HG03565 (cell line): ENCODE results near the gene GRPEL2.
"Not testable (repeated sequence)": the region's sequence is repeated elsewhere in the genome, so short reads cannot be mapped to it uniquely, and the experiment has no call there.

Source experiments
- ATAC-seq: cut with Tn5 transposase; IDR thresholded peaks from one replicate; pipeline ENCODE4 v1.9.1; 2021; ENCODE audit warnings: mild to moderate bottlenecking, moderate library complexity; ENCODE audit not compliant: unreplicated experiment

GRPEL2 gene

DNA sequence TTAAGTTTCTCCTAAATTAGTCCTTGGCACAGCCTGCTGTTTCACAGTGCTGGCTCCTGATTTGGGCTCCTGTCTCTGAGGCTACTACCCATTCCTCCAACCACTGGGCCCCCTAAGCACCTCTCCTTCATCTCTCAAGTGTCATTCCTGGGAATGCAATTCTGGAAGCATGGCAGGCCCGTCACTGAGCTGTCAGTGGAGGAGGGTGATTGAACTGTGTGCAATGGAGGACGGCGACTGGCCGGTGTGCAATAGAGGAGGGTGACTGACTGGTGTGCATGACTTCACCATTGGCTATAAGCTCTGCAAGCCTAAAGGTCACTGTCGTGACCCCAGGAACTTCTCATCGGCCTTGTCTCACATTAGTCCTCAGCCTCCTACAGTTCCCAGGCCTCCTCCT is 46.2 kb downstream of the GRPEL2 start:
- no peak for ATAC-seq

DNA sequence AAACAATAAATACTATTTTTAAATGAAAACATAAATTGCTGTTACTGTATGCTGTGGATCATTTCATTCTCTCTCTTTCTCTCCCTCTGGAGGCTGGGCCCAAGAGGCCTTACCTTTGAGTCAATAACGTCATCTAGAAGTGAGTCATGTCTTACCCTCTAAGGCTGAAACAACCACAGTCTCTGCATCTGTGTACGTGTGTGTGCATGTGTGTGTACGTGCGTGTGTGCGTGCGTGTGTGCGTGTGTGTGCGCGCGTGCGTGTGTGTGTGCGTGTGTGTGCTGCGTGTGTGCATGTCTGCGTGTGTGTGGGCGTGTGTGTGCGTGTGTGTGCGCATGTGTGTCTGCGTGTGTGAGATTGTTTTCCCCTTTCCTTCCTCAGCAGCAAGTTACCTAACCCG is 47.4 kb downstream of the GRPEL2 start:
- no peak for ATAC-seq

DNA sequence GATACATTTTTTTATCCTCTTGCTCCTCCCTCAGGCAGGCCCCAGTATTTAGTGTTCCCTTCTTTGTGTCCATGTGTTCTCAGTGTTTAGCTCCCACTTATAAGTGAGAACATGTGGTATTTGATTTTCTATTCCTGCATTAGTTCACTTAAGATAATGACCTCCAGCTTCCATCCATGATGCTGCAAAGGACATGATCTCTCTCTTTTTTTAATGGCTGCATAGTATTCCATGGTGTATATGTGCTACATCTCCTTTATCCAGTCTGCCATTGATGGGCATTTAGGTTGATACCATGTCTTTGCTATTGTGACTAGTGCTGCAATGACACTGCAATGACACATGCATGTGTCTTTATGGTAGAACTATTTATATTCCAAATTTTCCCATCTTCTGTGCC is 49.7 kb downstream of the GRPEL2 start:
- ATAC-seq = not testable (repeated sequence)

DNA sequence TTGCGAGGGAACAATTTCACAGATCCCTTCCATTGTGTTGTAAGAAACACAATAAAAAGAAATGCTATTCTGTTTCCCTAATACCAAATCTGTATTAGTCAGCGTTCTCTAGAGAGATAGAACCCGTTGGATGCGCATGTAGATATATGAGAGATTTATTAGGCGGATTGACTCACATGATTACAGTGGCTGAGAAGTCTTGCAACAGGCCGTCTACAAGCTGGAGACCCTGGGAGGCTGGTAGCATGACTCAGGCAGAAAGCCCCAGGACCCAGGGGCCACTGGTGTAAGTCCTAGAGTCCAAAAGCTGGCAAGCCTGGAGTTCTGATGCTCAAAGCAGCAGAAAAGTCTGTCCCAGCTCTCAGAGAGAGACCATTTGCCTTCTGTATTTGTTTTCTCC is 52.2 kb downstream of the GRPEL2 start:
- ATAC-seq = no peak

DNA sequence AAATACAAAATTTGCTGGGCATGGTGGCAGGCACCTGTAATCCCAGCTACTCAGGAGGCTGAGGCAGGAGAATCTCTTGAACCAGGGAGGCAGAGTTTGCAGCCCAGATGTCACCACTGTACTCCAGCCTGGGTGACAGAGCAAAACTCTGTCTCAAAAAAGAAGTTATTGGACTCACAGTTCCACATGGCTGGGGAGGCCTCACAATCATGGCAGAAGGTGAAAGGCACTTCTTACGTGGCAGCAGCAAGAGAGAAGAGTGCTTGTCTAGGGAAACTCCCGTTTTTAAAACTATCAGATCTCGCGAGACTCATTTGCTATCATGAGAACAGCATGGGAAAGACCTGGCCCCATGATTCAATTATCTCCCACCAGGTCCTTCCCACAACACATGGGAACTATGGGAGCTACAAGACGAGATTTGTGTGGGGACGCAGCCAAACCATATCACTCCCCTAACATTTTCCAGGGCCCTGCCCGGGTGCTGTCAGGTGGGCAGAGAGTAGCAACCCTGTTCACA is 53.5 kb downstream of the GRPEL2 start:
- not testable (repeated sequence) for ATAC-seq

DNA sequence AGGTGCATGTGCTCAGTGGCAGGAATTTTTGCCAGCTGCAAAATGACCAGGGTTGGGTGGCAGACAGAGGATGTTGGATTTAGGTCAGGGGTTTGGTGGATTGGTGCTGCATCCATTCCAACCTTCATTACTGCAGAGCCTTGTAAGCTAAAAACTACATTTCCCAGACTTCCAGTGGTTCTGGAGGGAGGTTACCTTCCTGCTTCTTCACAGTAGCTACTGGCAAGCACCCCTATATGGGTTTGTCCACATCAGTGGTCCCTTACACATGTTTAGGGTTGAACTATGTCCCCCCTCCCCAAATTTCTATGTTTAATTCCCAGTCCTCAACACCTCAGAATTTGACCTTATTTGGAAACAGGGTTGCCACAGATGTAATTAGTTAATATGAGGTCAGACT is 54.5 kb downstream of the GRPEL2 start:
- no peak for ATAC-seq

DNA sequence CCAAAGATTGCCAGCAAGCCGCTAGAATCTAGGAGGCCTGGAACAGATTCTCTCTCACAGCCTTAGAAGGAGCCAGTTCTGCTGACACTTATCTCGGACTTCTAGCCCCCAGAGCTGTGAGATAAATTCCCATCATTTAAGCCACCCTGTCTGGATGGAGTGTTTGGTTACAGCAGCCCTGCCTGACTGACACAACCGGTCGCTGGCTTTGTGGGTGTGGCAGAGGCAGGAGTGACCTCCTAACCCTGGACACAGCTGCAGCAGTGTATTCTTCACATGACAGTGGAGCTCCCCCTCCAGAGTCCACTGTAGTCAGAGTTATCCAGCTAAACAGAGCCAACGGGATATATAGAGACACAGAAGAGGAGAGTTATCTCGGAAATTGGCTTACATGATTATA is 55.0 kb downstream of the GRPEL2 start:
- no peak for ATAC-seq

DNA sequence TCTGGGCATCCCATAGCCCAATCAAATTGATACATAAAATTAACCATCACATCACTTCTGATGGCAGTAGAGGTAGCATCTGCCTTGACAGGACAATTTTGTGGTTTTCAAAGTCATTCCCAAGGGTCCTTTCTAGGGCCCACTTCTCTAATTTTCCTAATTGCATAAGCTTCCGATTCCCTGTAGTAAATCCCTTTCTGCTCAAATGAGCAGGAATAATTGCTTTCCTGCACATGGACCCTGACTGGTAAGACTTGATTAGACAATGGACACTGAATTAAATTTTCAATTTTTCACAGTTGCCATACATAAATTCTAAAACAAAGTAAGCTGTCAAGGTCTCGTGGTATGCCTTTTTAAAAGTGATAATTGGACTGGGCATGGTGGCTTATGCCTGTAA is 55.8 kb downstream of the GRPEL2 start:
- no peak for ATAC-seq

DNA sequence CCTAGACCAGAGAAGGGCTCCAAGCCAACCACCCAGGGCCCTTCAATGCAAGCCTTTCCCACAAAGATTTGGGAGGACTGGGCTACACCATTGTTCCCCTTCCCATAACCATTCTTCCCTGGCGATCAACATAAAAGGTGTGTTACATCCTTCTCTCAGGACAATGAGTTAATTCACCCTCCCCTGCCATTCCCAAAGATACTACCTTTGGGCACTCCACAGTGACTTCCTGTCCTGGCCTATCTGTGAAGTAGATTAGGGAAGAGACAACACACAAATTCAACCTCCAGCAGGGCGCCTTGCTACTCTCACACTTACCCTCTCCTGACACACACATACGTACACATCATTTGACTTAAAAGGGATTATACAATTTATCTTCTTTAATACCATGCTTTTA is 57.0 kb downstream of the GRPEL2 start:
- no peak for ATAC-seq
